Measurements from ENCODE around the gene HTRA1. TPM values are rescaled to one million over a fixed set of nuclear protein-coding genes. Genes with fewer than 3 reads are reported as not detected.
A peak's percentile ranks its signal among the peaks of the same experiment; 100 is the strongest.

The HTRA1 gene
- total and polyA plus RNA-seq, 10 of the 15 experiments (the other 5 are each of a cell fraction or from before 2014, with no cell fraction given) = 0.13 TPM; not detected in 9

DNA sequence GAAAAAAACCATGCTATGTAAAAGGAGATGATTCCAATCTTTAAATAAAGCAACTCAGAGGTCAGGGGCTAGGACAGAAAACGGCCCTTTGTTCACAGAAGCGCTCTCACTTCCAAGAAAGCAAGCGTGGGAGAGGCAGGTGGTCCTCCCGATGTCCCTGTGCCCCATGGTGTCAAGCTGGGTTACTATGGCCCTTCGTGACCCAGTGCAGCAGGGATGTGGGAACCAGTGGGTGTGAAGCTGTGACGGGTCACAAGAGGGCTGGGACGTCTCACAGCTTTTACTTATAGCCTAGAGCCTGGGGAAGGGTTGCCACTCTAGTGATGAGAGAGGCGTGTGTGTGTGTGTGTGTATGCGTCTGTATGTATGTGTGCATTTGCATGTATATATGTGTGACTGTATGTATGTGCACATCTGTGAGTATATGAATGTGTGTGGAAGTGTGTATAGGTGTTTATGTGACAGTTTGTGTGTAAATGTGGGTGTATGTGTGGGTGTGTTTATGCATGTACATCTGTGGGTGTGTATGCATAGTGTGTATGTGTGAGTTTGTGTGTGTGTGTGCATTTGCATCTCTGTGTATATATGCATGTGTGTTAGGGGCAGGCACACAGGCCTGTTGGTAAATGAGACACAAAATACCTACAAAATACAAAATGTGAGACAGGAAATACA is 25.2 kb downstream of the HTRA1 start (continued):
- TF ChIP-seq, protein P1, sequence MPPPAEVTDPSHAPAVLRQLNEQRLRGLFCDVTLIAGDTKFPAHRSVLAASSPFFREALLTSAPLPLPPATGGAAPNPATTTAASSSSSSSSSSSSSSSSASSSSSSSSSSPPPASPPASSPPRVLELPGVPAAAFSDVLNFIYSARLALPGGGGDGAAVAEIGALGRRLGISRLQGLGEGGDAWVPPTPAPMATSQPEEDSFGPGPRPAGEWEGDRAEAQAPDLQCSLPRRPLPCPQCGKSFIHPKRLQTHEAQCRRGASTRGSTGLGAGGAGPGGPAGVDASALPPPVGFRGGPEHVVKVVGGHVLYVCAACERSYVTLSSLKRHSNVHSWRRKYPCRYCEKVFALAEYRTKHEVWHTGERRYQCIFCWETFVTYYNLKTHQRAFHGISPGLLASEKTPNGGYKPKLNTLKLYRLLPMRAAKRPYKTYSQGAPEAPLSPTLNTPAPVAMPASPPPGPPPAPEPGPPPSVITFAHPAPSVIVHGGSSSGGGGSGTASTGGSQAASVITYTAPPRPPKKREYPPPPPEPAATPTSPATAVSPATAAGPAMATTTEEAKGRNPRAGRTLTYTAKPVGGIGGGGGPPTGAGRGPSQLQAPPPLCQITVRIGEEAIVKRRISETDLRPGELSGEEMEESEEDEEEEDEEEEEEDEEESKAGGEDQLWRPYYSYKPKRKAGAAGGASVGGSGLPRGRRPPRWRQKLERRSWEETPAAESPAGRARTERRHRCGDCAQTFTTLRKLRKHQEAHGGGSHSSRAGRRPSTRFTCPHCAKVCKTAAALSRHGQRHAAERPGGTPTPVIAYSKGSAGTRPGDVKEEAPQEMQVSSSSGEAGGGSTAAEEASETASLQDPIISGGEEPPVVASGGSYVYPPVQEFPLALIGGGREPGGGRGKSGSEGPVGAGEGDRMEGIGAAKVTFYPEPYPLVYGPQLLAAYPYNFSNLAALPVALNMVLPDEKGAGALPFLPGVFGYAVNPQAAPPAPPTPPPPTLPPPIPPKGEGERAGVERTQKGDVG (CRISPR knock-in tag; IDR thresholded peaks at IDR 0.05) = no peak
- no peak for TF ChIP-seq MEF2B (IDR thresholded peaks at IDR 0.05; ENCODE audit: partially characterized antibody, poor library complexity, severe bottlenecking)
- TF ChIP-seq SMARCA5 (IDR thresholded peaks at IDR 0.05) = no peak

DNA sequence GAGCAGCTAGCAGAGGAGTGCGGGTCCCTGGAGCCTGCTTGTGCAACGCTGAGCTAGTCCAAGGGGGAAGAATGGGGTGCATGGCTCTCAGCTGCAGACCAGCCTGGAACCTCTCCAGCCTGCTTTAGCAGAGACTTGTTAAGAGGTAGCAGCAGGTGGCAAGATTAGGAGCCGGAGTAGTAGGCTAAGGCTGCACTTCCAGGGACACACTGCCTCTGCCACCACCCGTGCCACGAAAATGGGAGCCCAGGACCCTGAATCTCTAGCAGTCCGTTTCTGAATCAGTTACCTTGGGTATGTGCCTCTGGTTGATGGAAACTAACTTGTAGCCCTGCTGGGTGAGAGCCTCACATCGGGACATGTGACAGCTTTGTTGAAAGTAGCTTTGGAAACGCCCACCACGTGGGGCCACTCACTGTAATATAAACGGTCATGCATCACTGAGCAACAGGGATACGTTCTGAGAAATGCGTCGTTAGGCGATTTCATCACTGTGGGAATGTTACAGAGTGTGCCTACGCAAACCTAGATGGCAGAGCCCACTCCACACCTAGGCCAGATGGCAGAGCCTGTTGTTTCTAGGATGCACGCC is 25.9 kb downstream of the HTRA1 start:
- H3K36me3 ChIP-seq (ENCODE audit: control insufficient read depth in 2 of 2, insufficient read depth in 2 of 2, low read length in 1 of 2) = no peaks in the 10 kb centered on the region
- no peak overlapping the region for H3K4me2 ChIP-seq (ENCODE audit: control insufficient read depth, insufficient read depth)
- H3K4me3 ChIP-seq = no peak overlapping the region
- TF ChIP-seq SUPT20H (IDR thresholded peaks at IDR 0.05; ENCODE audit: borderline replicate concordance, control insufficient read depth, low read depth, low read length) = no peak
- TF ChIP-seq, protein P2, sequence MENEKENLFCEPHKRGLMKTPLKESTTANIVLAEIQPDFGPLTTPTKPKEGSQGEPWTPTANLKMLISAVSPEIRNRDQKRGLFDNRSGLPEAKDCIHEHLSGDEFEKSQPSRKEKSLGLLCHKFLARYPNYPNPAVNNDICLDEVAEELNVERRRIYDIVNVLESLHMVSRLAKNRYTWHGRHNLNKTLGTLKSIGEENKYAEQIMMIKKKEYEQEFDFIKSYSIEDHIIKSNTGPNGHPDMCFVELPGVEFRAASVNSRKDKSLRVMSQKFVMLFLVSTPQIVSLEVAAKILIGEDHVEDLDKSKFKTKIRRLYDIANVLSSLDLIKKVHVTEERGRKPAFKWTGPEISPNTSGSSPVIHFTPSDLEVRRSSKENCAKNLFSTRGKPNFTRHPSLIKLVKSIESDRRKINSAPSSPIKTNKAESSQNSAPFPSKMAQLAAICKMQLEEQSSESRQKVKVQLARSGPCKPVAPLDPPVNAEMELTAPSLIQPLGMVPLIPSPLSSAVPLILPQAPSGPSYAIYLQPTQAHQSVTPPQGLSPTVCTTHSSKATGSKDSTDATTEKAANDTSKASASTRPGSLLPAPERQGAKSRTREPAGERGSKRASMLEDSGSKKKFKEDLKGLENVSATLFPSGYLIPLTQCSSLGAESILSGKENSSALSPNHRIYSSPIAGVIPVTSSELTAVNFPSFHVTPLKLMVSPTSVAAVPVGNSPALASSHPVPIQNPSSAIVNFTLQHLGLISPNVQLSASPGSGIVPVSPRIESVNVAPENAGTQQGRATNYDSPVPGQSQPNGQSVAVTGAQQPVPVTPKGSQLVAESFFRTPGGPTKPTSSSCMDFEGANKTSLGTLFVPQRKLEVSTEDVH (IDR thresholded peaks at IDR 0.05; ENCODE audit: low read depth, partially characterized antibody) = no peak
- TF ChIP-seq NFYA (IDR thresholded peaks at IDR 0.05; ENCODE audit: borderline replicate concordance, low read depth, low read length) = no peak
- peak; percentile 83; the same call in 1 of the 2 replicates for TF ChIP-seq PAX5 (IDR thresholded peaks at IDR 0.05; ENCODE audit: borderline replicate concordance, low read depth, low read length)
- no peak for TF ChIP-seq JUNB (IDR thresholded peaks at IDR 0.05)
- no peak for TF ChIP-seq NFXL1 (IDR thresholded peaks at IDR 0.05; ENCODE audit: borderline replicate concordance)
- no peaks in the 10 kb centered on the region; a peak in 3 of 4 replicates for H3K27me3 ChIP-seq (replicated peaks in 1 of 2; ENCODE audit: control insufficient read depth in 2 of 2, insufficient read depth in 2 of 2, low read length in 1 of 2)
- H3K9me3 ChIP-seq (replicated peaks; ENCODE audit: control insufficient read depth, insufficient read depth, low read length) = no peaks in the 10 kb centered on the region
- no peaks in the 10 kb centered on the region for H3K79me2 ChIP-seq (ENCODE audit: control insufficient read depth, insufficient read depth, low read length)
- WGBS (ENCODE audit: insufficient coverage, insufficient replicate concordance, low lambda C conversion rate, missing lambda C conversion rate) = 43% methylated on average over 16 of the region's 16 CpGs
- H4K20me1 ChIP-seq (ENCODE audit: control insufficient read depth, insufficient read depth) = no peaks in the 10 kb centered on the region
- H3K27ac ChIP-seq (ENCODE audit: control insufficient read depth, insufficient read depth) = no peak overlapping the region
- no peak overlapping the region for H2AFZ ChIP-seq (ENCODE audit: control insufficient read depth, low read depth, low read length)
- no TSS peak for BruUV-seq (replicated peaks)
- in situ Hi-C loops (cut with MboI) = no loop called here
- H3K9ac ChIP-seq (ENCODE audit: control insufficient read depth, insufficient read depth, low read length) = no peak overlapping the region
- no peak for FAIRE-seq
- POLR2A ChIA-PET = no interaction called here
- CTCF ChIA-PET = no interaction called here
- no peak for ATAC-seq
- DNase-seq (ENCODE audit: low read depth, low spot score) = no peak
- SMC1A ChIA-PET (ENCODE audit: uncharacterized antibody, unreplicated experiment) = no interaction called here
- H3K4me1 ChIP-seq (ENCODE audit: control insufficient read depth, insufficient read depth, low read length) = no peaks in the 10 kb centered on the region
- RAD21 ChIA-PET (ENCODE audit: unreplicated experiment) = no interaction called here
- intact Hi-C loops (cut with micrococcal nuclease; ENCODE audit: unreplicated experiment) = no loop called here

Data from GM12878 (cell line).